HepG2 (cell line): ENCODE data around the gene MYLK3.

Experiments
- CREBL2 ChIP-seq: sonication (generic); formaldehyde crosslinking; IDR thresholded peaks from 2 replicates; pipeline ENCODE4 v1.8.1; 2023; ENCODE audit warnings: missing genetic modification reagents, mild to moderate bottlenecking, borderline replicate concordance
- FOSL2 ChIP-seq: sonication (generic); formaldehyde crosslinking; IDR thresholded peaks from 2 replicates; pipeline ENCODE4 v1.4.0; 2020; ENCODE audit warnings: missing genetic modification reagents
- ISX ChIP-seq: sonication (generic); formaldehyde crosslinking; conservative IDR thresholded peaks from 2 replicates; pipeline ENCODE4 v1.5.0; 2020; ENCODE audit warnings: missing genetic modification reagents
- MNT ChIP-seq: fragments of 450-650 bp; IDR thresholded peaks from 2 replicates; pipeline ENCODE4 v1.6.1; 2016
- POLR2AphosphoS5 ChIP-seq: IDR thresholded peaks from 2 replicates; pipeline ENCODE4 v1.6.1; 2012; ENCODE audit warnings: low read depth, low read length
- PREB ChIP-seq: sonication (generic); formaldehyde crosslinking; IDR thresholded peaks from 2 replicates; pipeline ENCODE4 v1.4.0; 2020; ENCODE audit warnings: missing genetic modification reagents
- REL ChIP-seq: sonication (generic); formaldehyde crosslinking; conservative IDR thresholded peaks from 2 replicates; pipeline ENCODE4 v1.8.0; 2022; ENCODE audit warnings: mild to moderate bottlenecking, missing genetic modification reagents, moderate library complexity
- SIN3A ChIP-seq: IDR thresholded peaks from 2 replicates; pipeline ENCODE4 v1.6.1; 2011; ENCODE audit warnings: low read depth, mild to moderate bottlenecking, control low read depth, low read length, borderline replicate concordance
- SNAPC5 ChIP-seq: sonication (generic); formaldehyde crosslinking; IDR thresholded peaks from 2 replicates; pipeline ENCODE4 v1.8.1; 2023; ENCODE audit warnings: mild to moderate bottlenecking, missing genetic modification reagents, borderline replicate concordance
- TCF7 ChIP-seq: sonication (generic); IDR thresholded peaks from 2 replicates; pipeline ENCODE4 v1.6.1; 2016; ENCODE audit warnings: antibody characterized with exemption, low read depth
- ZNF232 ChIP-seq: sonication (generic); formaldehyde crosslinking; IDR thresholded peaks from 2 replicates; pipeline ENCODE4 v1.4.0; 2020; ENCODE audit warnings: missing genetic modification reagents, borderline replicate concordance
- ZNF513 ChIP-seq: sonication (generic); formaldehyde crosslinking; conservative IDR thresholded peaks from 2 replicates; pipeline ENCODE4 v1.5.0; 2020; ENCODE audit warnings: missing genetic modification reagents

- peak; percentile 81 for TF ChIP-seq SNAPC5 (CRISPR knock-in tag)
- no peak; the same call in 1 of the 2 replicates for TF ChIP-seq REL (CRISPR knock-in tag)
- TF ChIP-seq SIN3A, result peak; percentile 100
- TF ChIP-seq POLR2AphosphoS5, result peak; percentile 71
- TF ChIP-seq TCF7, result no peak
- peak; percentile 55 for TF ChIP-seq MNT
- TF ChIP-seq PREB (CRISPR knock-in tag), result 0 out of 2 replicates have a peak, but pooled peaks have one; percentile 10
- no peak for TF ChIP-seq FOSL2 (CRISPR knock-in tag)
- peak; percentile 32; the same call in 1 of the 2 replicates for TF ChIP-seq ZNF232 (CRISPR knock-in tag)
- no peak for TF ChIP-seq ZNF513 (CRISPR knock-in tag)
- TF ChIP-seq CREBL2 (CRISPR knock-in tag), result no peak; the same call in 1 of the 2 replicates
- TF ChIP-seq ISX (CRISPR knock-in tag), result no peak
Observed at GRCh38 chr16:46689365-46690280, 58.5 kb downstream of the MYLK3 start, which contains the start of gene ORC6.
